Lower leg skin (tissue), 3 donors: ENCODE data around the gene RAP1A.

Experiments
- CTCF ChIP-seq, 3 donors: fragments of 450-650 bp; IDR thresholded peaks; one replicate each; pipeline ENCODE4 v1.5.1; 2016; ENCODE audit warnings: antibody characterized with exemption in 3 of 3, mild to moderate bottlenecking in 3 of 3, moderate library complexity in 2 of 3
- POLR2A ChIP-seq, 2 donors: fragments of 450-650 bp; IDR thresholded peaks; one replicate each; pipeline ENCODE4 v1.6.1; 2016 to 2017; ENCODE audit warnings: antibody characterized with exemption in 2 of 2, mild to moderate bottlenecking in 1 of 2, moderate library complexity in 1 of 2

- TF ChIP-seq CTCF (IDR thresholded peaks at IDR 0.05) (no peak), POLR2A (IDR thresholded peaks at IDR 0.05) (no peak)
Measured at GRCh38 chr1:111731956-111732355, 112.4 kb downstream of the RAP1A start.
